ENCODE results near the gene STOM.
"Not testable (repeated sequence)": the region's sequence is repeated elsewhere in the genome, so short reads cannot be mapped to it uniquely, and the experiment has no call there.

STOM gene

DNA sequence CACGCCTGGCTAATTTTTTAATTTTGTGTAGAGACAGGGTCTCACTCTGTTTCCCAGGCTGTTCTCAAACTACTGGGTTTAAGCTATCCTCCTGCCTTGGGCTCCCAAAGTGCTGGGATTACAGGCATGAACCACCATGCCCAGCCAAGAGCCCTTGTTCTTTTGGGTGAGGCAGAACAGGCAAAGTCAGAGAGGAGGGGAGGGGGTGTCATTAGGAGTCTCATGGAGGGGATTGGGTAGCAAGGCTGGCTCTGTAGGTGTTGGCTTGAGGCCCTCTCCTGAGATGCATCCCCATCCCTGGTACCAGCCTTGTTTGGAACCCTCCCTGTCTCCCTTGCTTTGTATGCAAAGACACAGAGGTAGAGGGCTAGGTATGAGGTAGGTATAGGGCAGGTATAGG is 78.0 kb downstream of the STOM start:
- peak overlapping the region; percentile 81 for H3K27ac ChIP-seq (ENCODE audit: low read length)
- H3K4me3 ChIP-seq (ENCODE audit: low read length in 2 of 2) = no peak overlapping the region
- H3K9me3 ChIP-seq (ENCODE audit: control insufficient read depth in 2 of 2, low read length in 2 of 2) = no peaks in the 10 kb centered on the region
- H3K36me3 ChIP-seq (ENCODE audit: control insufficient read depth in 2 of 2, insufficient read depth in 2 of 2, low read length in 2 of 2) = peaks cover 0 to 11% of the 10 kb centered on the region in 2 donors
- H3K9ac ChIP-seq (ENCODE audit: low read length in 2 of 2) = no peak overlapping the region
- peaks cover 89% of the 10 kb centered on the region for H3K4me1 ChIP-seq (ENCODE audit: control insufficient read depth, insufficient read depth, low read length)
- no peaks in the 10 kb centered on the region for H3K27me3 ChIP-seq (ENCODE audit: control insufficient read depth in 1 of 2, insufficient read depth in 2 of 2, low read length in 2 of 2)

DNA sequence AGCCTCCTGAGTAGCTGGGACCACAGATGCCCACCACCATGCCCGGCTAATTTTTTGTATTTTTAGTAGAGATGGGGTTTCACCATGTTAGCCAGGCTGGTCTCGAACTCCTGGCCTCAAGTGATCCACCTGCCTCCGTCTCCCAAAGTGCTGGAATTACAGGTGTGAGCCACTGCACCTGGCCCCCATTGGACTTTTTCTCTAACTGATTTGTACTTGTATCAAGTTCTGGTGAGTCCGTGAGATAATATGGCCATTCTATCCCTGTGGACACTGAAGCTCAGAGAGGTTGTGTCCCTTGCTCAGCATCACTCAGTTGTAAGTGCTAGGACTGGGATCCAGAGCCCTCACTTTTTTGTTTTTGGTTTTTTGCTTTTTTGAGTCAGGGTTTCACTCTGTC is 78.5 kb downstream of the STOM start:
- H3K9ac ChIP-seq (ENCODE audit: low read length in 2 of 2); H3K9me3 ChIP-seq (ENCODE audit: control insufficient read depth in 2 of 2, low read length in 2 of 2); H3K4me3 ChIP-seq (ENCODE audit: low read length in 2 of 2); H3K27me3 ChIP-seq (ENCODE audit: control insufficient read depth in 1 of 2, insufficient read depth in 2 of 2, low read length in 2 of 2): not testable (repeated sequence)
- H3K36me3 ChIP-seq (ENCODE audit: control insufficient read depth in 2 of 2, insufficient read depth in 2 of 2, low read length in 2 of 2) = peaks cover 0 to 10% of the 10 kb centered on the region in 2 donors
- H3K4me1 ChIP-seq (ENCODE audit: control insufficient read depth, insufficient read depth, low read length) = peaks cover 90% of the 10 kb centered on the region
- peak overlapping the region; percentile 81 for H3K27ac ChIP-seq (ENCODE audit: low read length)

DNA sequence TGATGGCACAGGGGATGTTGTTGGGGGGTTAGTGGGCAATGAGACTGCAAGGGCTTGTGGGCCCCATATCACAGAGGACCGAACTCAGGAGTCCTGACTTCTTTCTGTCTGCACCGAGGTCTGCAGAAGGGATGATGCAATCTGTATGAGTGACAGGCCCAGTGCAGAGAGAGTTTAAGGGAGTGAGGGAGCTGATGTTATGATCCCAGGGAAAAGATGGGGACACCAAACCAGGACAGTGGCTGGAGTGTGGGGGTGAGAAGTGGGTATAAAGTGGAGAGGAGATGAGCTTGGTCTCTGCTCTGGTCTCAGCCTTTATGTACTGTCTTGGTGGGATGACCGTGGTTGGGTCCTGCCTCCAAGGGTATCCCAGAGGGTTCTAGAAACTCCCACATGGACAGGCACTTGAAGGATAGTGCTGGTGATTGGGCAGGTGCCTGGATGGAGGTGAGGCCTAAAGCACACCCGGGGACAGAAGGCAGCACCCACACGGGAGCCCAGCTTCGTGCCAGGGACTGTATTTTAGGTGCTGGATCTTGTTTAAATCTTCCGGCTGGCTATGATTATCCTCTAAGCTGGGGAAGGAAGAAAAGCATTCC is 80.2 kb downstream of the STOM start:
- Histone ChIP-seq H3K27ac (ENCODE audit: low read length) (peak overlapping the region; percentile 100), H3K4me3 (ENCODE audit: low read length in 2 of 2) (peak overlapping the region in 1 of 2 donors; percentile 57), H3K9me3 (ENCODE audit: control insufficient read depth in 2 of 2, low read length in 2 of 2) (no peaks in the 10 kb centered on the region), H3K4me1 (ENCODE audit: control insufficient read depth, insufficient read depth, low read length) (peaks cover 90% of the 10 kb centered on the region), H3K9ac (ENCODE audit: low read length in 2 of 2) (peak overlapping the region; percentile 89 to 92), H3K27me3 (ENCODE audit: control insufficient read depth in 1 of 2, insufficient read depth in 2 of 2, low read length in 2 of 2) (no peaks in the 10 kb centered on the region), H3K36me3 (ENCODE audit: control insufficient read depth in 2 of 2, insufficient read depth in 2 of 2, low read length in 2 of 2) (peaks cover 3 to 13% of the 10 kb centered on the region in 2 donors)

DNA sequence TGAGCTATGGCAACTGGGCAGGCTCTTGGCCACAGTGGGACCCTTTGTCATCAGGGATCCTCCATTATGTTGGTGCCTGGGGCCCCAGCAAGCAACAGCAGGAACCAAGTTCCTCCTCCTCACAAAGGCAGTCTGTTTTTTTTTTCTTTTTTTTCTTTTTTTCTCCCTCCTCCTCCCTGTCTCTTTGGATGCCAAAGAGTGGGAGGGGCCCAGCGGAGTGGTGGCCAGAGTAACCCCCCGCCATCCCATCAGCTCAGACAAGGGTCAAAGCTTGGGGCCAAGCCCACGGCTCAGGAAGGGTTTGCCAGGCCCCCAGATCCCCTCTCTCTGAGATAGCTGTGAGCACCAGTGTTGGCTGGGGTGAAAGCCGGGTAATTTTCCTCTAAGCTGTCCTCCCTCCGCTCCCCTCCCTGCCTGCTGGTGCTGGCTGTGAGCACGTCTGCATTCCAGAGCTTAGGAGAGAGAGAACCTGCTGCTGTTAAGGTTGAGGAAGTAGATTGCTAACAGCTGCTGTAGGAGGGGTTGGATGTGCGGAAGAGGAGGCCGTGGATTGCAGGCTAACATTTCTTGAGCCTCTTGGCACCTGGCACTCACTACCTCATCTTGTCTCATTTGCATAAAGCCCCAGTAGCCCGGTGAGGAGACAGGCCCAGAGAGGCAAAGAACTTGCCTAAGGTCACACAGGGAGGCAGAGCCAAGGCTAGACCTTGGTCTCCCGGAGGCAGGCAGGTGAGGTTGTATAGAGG is 80.9 kb downstream of the STOM start:
- H3K27me3 ChIP-seq (ENCODE audit: control insufficient read depth in 1 of 2, insufficient read depth in 2 of 2, low read length in 2 of 2) = no peaks in the 10 kb centered on the region
- H3K27ac ChIP-seq (ENCODE audit: low read length) = peak overlapping the region; percentile 100
- peak overlapping the region; percentile 46 to 57 for H3K4me3 ChIP-seq (ENCODE audit: low read length in 2 of 2)
- H3K36me3 ChIP-seq (ENCODE audit: control insufficient read depth in 2 of 2, insufficient read depth in 2 of 2, low read length in 2 of 2) = peaks cover 4 to 14% of the 10 kb centered on the region in 2 donors
- peak overlapping the region; percentile 89 to 92 for H3K9ac ChIP-seq (ENCODE audit: low read length in 2 of 2)
- peaks cover 90% of the 10 kb centered on the region for H3K4me1 ChIP-seq (ENCODE audit: control insufficient read depth, insufficient read depth, low read length)
- no peaks in the 10 kb centered on the region for H3K9me3 ChIP-seq (ENCODE audit: control insufficient read depth in 2 of 2, low read length in 2 of 2)

Data from stomach smooth muscle (tissue), 2 donors.